Measurements from ENCODE around the gene POP7. TPM values are rescaled to one million over a fixed set of nuclear protein-coding genes. Genes with fewer than 3 reads are reported as not detected.
A peak's percentile ranks its signal among the peaks of the same experiment; 100 is the strongest.

The POP7 gene
- total and polyA plus RNA-seq, 2 of the 4 experiments (the other 2 are of a cell fraction) = 14.9 to 38.0 TPM

DNA sequence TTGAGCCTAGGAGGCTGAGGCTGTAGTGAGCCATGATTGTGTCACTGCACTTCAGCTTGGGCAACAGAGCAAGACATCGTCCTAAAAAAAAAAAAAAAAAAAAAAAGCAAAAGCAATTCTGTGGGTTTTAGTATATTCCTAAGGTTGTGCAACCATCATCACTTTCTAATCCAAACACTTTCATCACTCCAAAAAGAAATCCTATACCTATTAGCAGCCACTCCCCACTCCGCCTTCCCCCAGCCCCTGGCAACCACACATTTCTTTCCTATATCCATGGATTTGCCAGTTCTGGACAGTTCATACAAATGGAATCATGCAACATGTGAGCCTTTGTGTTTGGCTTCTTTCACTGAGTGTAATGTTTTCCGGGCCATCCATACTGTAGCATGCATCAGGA lies 47.8 kb downstream of the POP7 start:
- no TSS peak for BruUV-seq (replicated peaks)
- no peak overlapping the region for H2BK15ac ChIP-seq (ENCODE audit: low read depth, low read length)
- WGBS, 2 experiments (ENCODE audit: extremely low coverage in 2 of 2, insufficient read length in 1 of 2) = 70% methylated on average over 1 of the region's 3 CpGs; no CpG with 5 or more reads in 1 of the 2 experiments
- H2AFZ ChIP-seq (replicated peaks; ENCODE audit: low read length, poor library complexity) = no peak overlapping the region
- H3K23ac ChIP-seq (ENCODE audit: low read depth, low read length) = no peak overlapping the region
- H3K4me3 ChIP-seq (ENCODE audit: insufficient read depth, low read depth, low read length) = no peak overlapping the region
- no peak overlapping the region for H2AK5ac ChIP-seq (ENCODE audit: low read depth, low read length)
- TF ChIP-seq MXI1 (IDR thresholded peaks at IDR 0.05; ENCODE audit: borderline replicate concordance, low read depth, low read length) = no peak
- TF ChIP-seq, protein P1, sequence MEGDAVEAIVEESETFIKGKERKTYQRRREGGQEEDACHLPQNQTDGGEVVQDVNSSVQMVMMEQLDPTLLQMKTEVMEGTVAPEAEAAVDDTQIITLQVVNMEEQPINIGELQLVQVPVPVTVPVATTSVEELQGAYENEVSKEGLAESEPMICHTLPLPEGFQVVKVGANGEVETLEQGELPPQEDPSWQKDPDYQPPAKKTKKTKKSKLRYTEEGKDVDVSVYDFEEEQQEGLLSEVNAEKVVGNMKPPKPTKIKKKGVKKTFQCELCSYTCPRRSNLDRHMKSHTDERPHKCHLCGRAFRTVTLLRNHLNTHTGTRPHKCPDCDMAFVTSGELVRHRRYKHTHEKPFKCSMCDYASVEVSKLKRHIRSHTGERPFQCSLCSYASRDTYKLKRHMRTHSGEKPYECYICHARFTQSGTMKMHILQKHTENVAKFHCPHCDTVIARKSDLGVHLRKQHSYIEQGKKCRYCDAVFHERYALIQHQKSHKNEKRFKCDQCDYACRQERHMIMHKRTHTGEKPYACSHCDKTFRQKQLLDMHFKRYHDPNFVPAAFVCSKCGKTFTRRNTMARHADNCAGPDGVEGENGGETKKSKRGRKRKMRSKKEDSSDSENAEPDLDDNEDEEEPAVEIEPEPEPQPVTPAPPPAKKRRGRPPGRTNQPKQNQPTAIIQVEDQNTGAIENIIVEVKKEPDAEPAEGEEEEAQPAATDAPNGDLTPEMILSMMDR (conservative IDR thresholded peaks at IDR 0.05; ENCODE audit: low read depth, low read length) = no peak
- no peak for TF ChIP-seq MAZ (IDR thresholded peaks at IDR 0.05; ENCODE audit: borderline replicate concordance, low read depth, low read length)
- peak; percentile 41 for TF ChIP-seq CEBPB (IDR thresholded peaks at IDR 0.05; ENCODE audit: low read depth, low read length)
- TF ChIP-seq SMC3 (IDR thresholded peaks at IDR 0.05; ENCODE audit: low read depth, low read length) = no peak
- H4K5ac ChIP-seq (ENCODE audit: low read depth, low read length) = no peak overlapping the region
- POLR2A ChIA-PET (ENCODE audit: unreplicated experiment) = no interaction called here
- in situ Hi-C loops (cut with MboI; ENCODE audit: low sequenced_read_pairs) (no loop called here), intact Hi-C loops (cut with micrococcal nuclease) (no loop called here), dilution Hi-C loops (cut with HindIII; ENCODE audit: low sequenced_read_pairs, unreplicated experiment) (no loop called here)
- DNase-seq (peak; percentile 1), ATAC-seq (ENCODE audit: low read depth) (no peak)
- no peak overlapping the region for H3K9ac ChIP-seq (ENCODE audit: low read depth, low read length)
- H3K27me3 ChIP-seq (ENCODE audit: control insufficient read depth, insufficient read depth, low read length) = peaks cover 37% of the 10 kb centered on the region
- no peak overlapping the region for H2BK20ac ChIP-seq (ENCODE audit: low read depth, low read length)
- no peak overlapping the region for H4K8ac ChIP-seq (ENCODE audit: low read depth in 2 of 2, low read length in 2 of 2)
- no peak overlapping the region for H3K18ac ChIP-seq (ENCODE audit: low read depth, low read length)
- no peaks in the 10 kb centered on the region for H4K20me1 ChIP-seq (ENCODE audit: insufficient read depth, low read length)
- no peaks in the 10 kb centered on the region for H3K9me3 ChIP-seq (ENCODE audit: control insufficient read depth, insufficient read depth, low read length)
- H4K91ac ChIP-seq (ENCODE audit: insufficient read depth, low read depth, low read length) = no peak overlapping the region
- no peak overlapping the region for H3K27ac ChIP-seq (ENCODE audit: insufficient read depth, low read length)
- H3K56ac ChIP-seq (ENCODE audit: extremely low read depth, insufficient read depth, low read length) = no peak overlapping the region
- H2BK5ac ChIP-seq (ENCODE audit: low read depth, low read length, poor library complexity, severe bottlenecking) = no peak overlapping the region
- no peak overlapping the region for H3K4ac ChIP-seq (ENCODE audit: low read depth, low read length)
- H2BK120ac ChIP-seq (ENCODE audit: low read depth, low read length) = no peak overlapping the region
- no peak overlapping the region for H2AK9ac ChIP-seq (replicated peaks; ENCODE audit: low read depth, low read length, poor library complexity)
- H3K4me1 ChIP-seq (ENCODE audit: control insufficient read depth, insufficient read depth, low read length) = no peaks in the 10 kb centered on the region
- no peaks in the 10 kb centered on the region for H3K9me1 ChIP-seq (ENCODE audit: insufficient read depth, low read length)
- H3K79me1 ChIP-seq (ENCODE audit: low read depth in 1 of 2, low read length in 2 of 2) = no peaks in the 10 kb centered on the region
- no peak overlapping the region for H3K4me2 ChIP-seq (ENCODE audit: low read depth, low read length)
- no peaks in the 10 kb centered on the region for H3K36me3 ChIP-seq (ENCODE audit: control insufficient read depth, insufficient read depth, low read length)
- CTCF ChIA-PET = no interaction called here
- no peak overlapping the region for H3K14ac ChIP-seq (replicated peaks; ENCODE audit: low read depth, low read length)

Other genes starting within 250 kb of the POP7 start
- gene SPACDR, start 241.9 kb upstream of the POP7 start, total RNA-seq (2012; rRNA removed) = 0.54 and 1.1 TPM in 2 replicates
- 1.3 and 2.1 TPM in 2 replicates for gene SPACDR, start 241.9 kb upstream of the POP7 start, polyA plus RNA-seq (2012; rRNA removed)
- gene TSC22D4, start 226.9 kb upstream of the POP7 start, total RNA-seq (2012; rRNA removed) = 9.3 and 10.0 TPM in 2 replicates
- 29.9 and 32.4 TPM in 2 replicates for gene TSC22D4, start 226.9 kb upstream of the POP7 start, polyA plus RNA-seq (2012; rRNA removed)
- gene NYAP1, start 222.2 kb upstream of the POP7 start, total RNA-seq (2012; rRNA removed) = 0.18 and 0.28 TPM in 2 replicates
- 1.3 and 1.5 TPM in 2 replicates for gene NYAP1, start 222.2 kb upstream of the POP7 start, polyA plus RNA-seq (2012; rRNA removed)
- 3.0 and 4.2 TPM in 2 replicates for gene AGFG2, start 166.9 kb upstream of the POP7 start, total RNA-seq (2012; rRNA removed)
- gene AGFG2, start 166.9 kb upstream of the POP7 start, polyA plus RNA-seq (2012; rRNA removed) = 10.0 and 14.2 TPM in 2 replicates
- gene SAP25, start 132.2 kb upstream of the POP7 start, total RNA-seq (2012; rRNA removed) = not detected in 2 replicates
- 1.8 and 2.3 TPM in 2 replicates for gene SAP25, start 132.2 kb upstream of the POP7 start, polyA plus RNA-seq (2012; rRNA removed)
- gene LRCH4, start 120.0 kb upstream of the POP7 start, total RNA-seq (2012; rRNA removed) = 5.0 and 6.1 TPM in 2 replicates
- gene LRCH4, start 120.0 kb upstream of the POP7 start, polyA plus RNA-seq (2012; rRNA removed) = 41.3 and 42.2 TPM in 2 replicates
- gene FBXO24, start 119.8 kb upstream of the POP7 start, total RNA-seq (2012; rRNA removed) = 0.28 and 0.54 TPM in 2 replicates
- 0.29 and 0.43 TPM in 2 replicates for gene FBXO24, start 119.8 kb upstream of the POP7 start, polyA plus RNA-seq (2012; rRNA removed)
- 22.6 and 25.6 TPM in 2 replicates for gene PCOLCE, start 103.8 kb upstream of the POP7 start, total RNA-seq (2012; rRNA removed)
- 364 and 385 TPM in 2 replicates for gene PCOLCE, start 103.8 kb upstream of the POP7 start, polyA plus RNA-seq (2012; rRNA removed)
- gene MOSPD3, start 93.6 kb upstream of the POP7 start, total RNA-seq (2012; rRNA removed) = 2.2 and 2.3 TPM in 2 replicates
- gene MOSPD3, start 93.6 kb upstream of the POP7 start, polyA plus RNA-seq (2012; rRNA removed) = 23.2 and 30.0 TPM in 2 replicates
- under 0.01 and 0.18 TPM in 2 replicates for gene TFR2, start 64.6 kb upstream of the POP7 start, total RNA-seq (2012; rRNA removed)
- gene TFR2, start 64.6 kb upstream of the POP7 start, polyA plus RNA-seq (2012; rRNA removed) = 0.24 and 0.50 TPM in 2 replicates
- not detected in 2 replicates for gene ACTL6B, start 49.7 kb upstream of the POP7 start, total RNA-seq (2012; rRNA removed)
- not detected in 2 replicates for gene ACTL6B, start 49.7 kb upstream of the POP7 start, polyA plus RNA-seq (2012; rRNA removed)
- 62.0 and 67.5 TPM in 2 replicates for gene GNB2, start 32.4 kb upstream of the POP7 start, total RNA-seq (2012; rRNA removed)
- gene GNB2, start 32.4 kb upstream of the POP7 start, polyA plus RNA-seq (2012; rRNA removed) = 245 and 279 TPM in 2 replicates
- gene GIGYF1, start 11.9 kb upstream of the POP7 start, total RNA-seq (2012; rRNA removed) = 3.0 and 3.3 TPM in 2 replicates
- gene GIGYF1, start 11.9 kb upstream of the POP7 start, polyA plus RNA-seq (2012; rRNA removed) = 10.7 and 11.6 TPM in 2 replicates
- not detected in 2 replicates for gene EPO, start 14.3 kb downstream of the POP7 start, total RNA-seq (2012; rRNA removed)
- not detected in 2 replicates for gene EPO, start 14.3 kb downstream of the POP7 start, polyA plus RNA-seq (2012; rRNA removed)
- not detected in 2 replicates for gene ZAN, start 27.5 kb downstream of the POP7 start, total RNA-seq (2012; rRNA removed)
- not detected in 2 replicates for gene ZAN, start 27.5 kb downstream of the POP7 start, polyA plus RNA-seq (2012; rRNA removed)
- 35.0 and 36.4 TPM in 2 replicates for gene EPHB4, start 121.4 kb downstream of the POP7 start, total RNA-seq (2012; rRNA removed)
- gene EPHB4, start 121.4 kb downstream of the POP7 start, polyA plus RNA-seq (2012; rRNA removed) = 34.5 and 35.0 TPM in 2 replicates
- 3.3 and 4.5 TPM in 2 replicates for gene SLC12A9, start 146.6 kb downstream of the POP7 start, total RNA-seq (2012; rRNA removed)
- 16.2 and 17.7 TPM in 2 replicates for gene SLC12A9, start 146.6 kb downstream of the POP7 start, polyA plus RNA-seq (2012; rRNA removed)
- gene TRIP6, start 161.3 kb downstream of the POP7 start, total RNA-seq (2012; rRNA removed) = 36.4 and 39.2 TPM in 2 replicates
- 72.3 and 89.0 TPM in 2 replicates for gene TRIP6, start 161.3 kb downstream of the POP7 start, polyA plus RNA-seq (2012; rRNA removed)
- gene SRRT, start 169.0 kb downstream of the POP7 start, total RNA-seq (2012; rRNA removed) = 41.4 and 45.3 TPM in 2 replicates
- gene SRRT, start 169.0 kb downstream of the POP7 start, polyA plus RNA-seq (2012; rRNA removed) = 89.5 and 93.5 TPM in 2 replicates
- 0.28 and 0.36 TPM in 2 replicates for gene UFSP1, start 183.6 kb downstream of the POP7 start, total RNA-seq (2012; rRNA removed)
- 1.0 TPM in 2 replicates for gene UFSP1, start 183.6 kb downstream of the POP7 start, polyA plus RNA-seq (2012; rRNA removed)
- gene ACHE, start 189.8 kb downstream of the POP7 start, total RNA-seq (2012; rRNA removed) = not detected in 2 replicates
- gene ACHE, start 189.8 kb downstream of the POP7 start, polyA plus RNA-seq (2012; rRNA removed) = 0.41 and 0.65 TPM in 2 replicates
- gene MUC3A, start 243.4 kb downstream of the POP7 start, total RNA-seq (2012; rRNA removed) = not detected in 2 replicates
- gene MUC3A, start 243.4 kb downstream of the POP7 start, polyA plus RNA-seq (2012; rRNA removed) = 0.05 TPM in 1 of 2 replicates, not detected in the other

Measured in IMR-90 (cell line).